Measurements from ENCODE around the gene MEGF10. TPM values are rescaled to one million over a fixed set of nuclear protein-coding genes. Genes with fewer than 3 reads are reported as not detected.

The MEGF10 gene
- total and polyA plus RNA-seq, 2 experiments from 2014 or later = not detected

GRCh38 chr5:127343866-127344265 is 53.3 kb downstream of the MEGF10 start:
- 81 to 87% methylated on average over 1 of the region's 1 CpG for WGBS, 2 experiments (ENCODE audit: low coverage in 1 of 2, low lambda C conversion rate in 2 of 2, missing lambda C conversion rate in 2 of 2)
- H3K27me3 ChIP-seq (replicated peaks; ENCODE audit: insufficient read depth) = peaks cover 14% of the 10 kb centered on the region; the same call in 1 of the 2 replicates
- H3K79me2 ChIP-seq (ENCODE audit: insufficient read depth) = no peaks in the 10 kb centered on the region
- no peak overlapping the region for H3K27ac ChIP-seq
- H3K4me3 ChIP-seq = no peak overlapping the region
- no peak overlapping the region for H2AFZ ChIP-seq
- in situ Hi-C loops (cut with MboI) = no loop called here
- no peaks in the 10 kb centered on the region for H4K20me1 ChIP-seq (ENCODE audit: insufficient read depth)
- H3K9ac ChIP-seq = no peak overlapping the region
- H3K36me3 ChIP-seq (ENCODE audit: low read depth) = no peaks in the 10 kb centered on the region
- DNase-seq = no peak
- H3K9me2 ChIP-seq (ENCODE audit: insufficient read depth) = no peaks in the 10 kb centered on the region
- TF ChIP-seq EZH2phosphoT487 (IDR thresholded peaks at IDR 0.05; ENCODE audit: insufficient read depth, low read depth) = no peak
- TF ChIP-seq EZH2 (IDR thresholded peaks at IDR 0.05; ENCODE audit: insufficient read depth, poor library complexity, severe bottlenecking) = no peak
- no peaks in the 10 kb centered on the region for H3K9me3 ChIP-seq (ENCODE audit: low read depth)
- no peaks in the 10 kb centered on the region for H3K4me1 ChIP-seq (ENCODE audit: insufficient read depth)
- no peaks in the 10 kb centered on the region for H3F3A ChIP-seq (ENCODE audit: insufficient read depth)
- no peak overlapping the region for H3K4me2 ChIP-seq (ENCODE audit: unreplicated experiment)

GRCh38 chr5:127344931-127345330 is 54.3 kb downstream of the MEGF10 start:
- no peak overlapping the region for H3K27ac ChIP-seq
- H2AFZ ChIP-seq = no peak overlapping the region
- H3K9ac ChIP-seq = no peak overlapping the region
- no peaks in the 10 kb centered on the region for H3K9me3 ChIP-seq (ENCODE audit: low read depth)
- H3K4me1 ChIP-seq (ENCODE audit: insufficient read depth) = no peaks in the 10 kb centered on the region
- 30 to 37% methylated on average over 3 of the region's 3 CpGs for WGBS, 2 experiments (ENCODE audit: low coverage in 1 of 2, low lambda C conversion rate in 2 of 2, missing lambda C conversion rate in 2 of 2)
- no peaks in the 10 kb centered on the region for H3F3A ChIP-seq (ENCODE audit: insufficient read depth)
- no peaks in the 10 kb centered on the region for H4K20me1 ChIP-seq (ENCODE audit: insufficient read depth)
- H3K9me2 ChIP-seq (ENCODE audit: insufficient read depth) = no peaks in the 10 kb centered on the region
- no peak overlapping the region for H3K4me2 ChIP-seq (ENCODE audit: unreplicated experiment)
- no peak for DNase-seq
- H3K4me3 ChIP-seq = no peak overlapping the region
- TF ChIP-seq EZH2 (IDR thresholded peaks at IDR 0.05; ENCODE audit: insufficient read depth, poor library complexity, severe bottlenecking) (no peak), EZH2phosphoT487 (IDR thresholded peaks at IDR 0.05; ENCODE audit: insufficient read depth, low read depth) (no peak)
- peaks cover 10% of the 10 kb centered on the region; the same call in 1 of the 2 replicates for H3K27me3 ChIP-seq (replicated peaks; ENCODE audit: insufficient read depth)
- no peaks in the 10 kb centered on the region for H3K36me3 ChIP-seq (ENCODE audit: low read depth)
- no peaks in the 10 kb centered on the region for H3K79me2 ChIP-seq (ENCODE audit: insufficient read depth)
- in situ Hi-C loops (cut with MboI) = no loop called here

DNA sequence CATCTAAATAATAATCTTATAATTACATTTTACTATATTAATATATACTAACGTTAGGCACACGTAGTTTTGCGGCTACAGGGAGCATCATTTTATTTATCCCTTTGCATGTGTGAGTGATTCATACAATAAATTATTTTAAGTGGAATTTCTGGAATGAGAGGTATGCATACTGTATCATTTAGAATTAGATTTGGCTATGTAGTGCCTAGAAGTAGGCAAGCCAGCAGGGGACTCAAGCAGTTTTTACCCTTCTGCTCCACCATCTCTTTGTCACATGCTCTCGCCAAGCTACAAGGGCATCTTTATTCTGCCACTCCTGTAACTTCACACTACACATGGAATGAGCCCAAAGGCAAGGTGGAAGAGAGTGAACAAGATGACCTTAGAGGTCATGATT is 60.8 kb downstream of the MEGF10 start:
- in situ Hi-C loops (cut with MboI) = no loop called here
- 83 to 87% methylated on average over 4 of the region's 4 CpGs for WGBS, 2 experiments (ENCODE audit: low coverage in 1 of 2, low lambda C conversion rate in 2 of 2, missing lambda C conversion rate in 2 of 2)
- Histone ChIP-seq H3K9me2 (ENCODE audit: insufficient read depth) (no peaks in the 10 kb centered on the region), H3K27ac (no peak overlapping the region), H4K20me1 (ENCODE audit: insufficient read depth) (no peaks in the 10 kb centered on the region), H3F3A (ENCODE audit: insufficient read depth) (no peaks in the 10 kb centered on the region), H3K36me3 (ENCODE audit: low read depth) (no peaks in the 10 kb centered on the region), H3K9me3 (ENCODE audit: low read depth) (no peaks in the 10 kb centered on the region), H3K9ac (no peak overlapping the region), H3K4me2 (ENCODE audit: unreplicated experiment) (no peak overlapping the region), H3K79me2 (ENCODE audit: insufficient read depth) (no peaks in the 10 kb centered on the region), H3K4me3 (no peak overlapping the region), H2AFZ (no peak overlapping the region), H3K27me3 (replicated peaks; ENCODE audit: insufficient read depth) (no peaks in the 10 kb centered on the region), H3K4me1 (ENCODE audit: insufficient read depth) (peaks cover 3% of the 10 kb centered on the region; the same call in 1 of the 2 replicates)
- TF ChIP-seq EZH2 (IDR thresholded peaks at IDR 0.05; ENCODE audit: insufficient read depth, poor library complexity, severe bottlenecking) (no peak), EZH2phosphoT487 (IDR thresholded peaks at IDR 0.05; ENCODE audit: insufficient read depth, low read depth) (no peak)
- no peak for DNase-seq

- Histone ChIP-seq H3K4me3 (no peak overlapping the region), H3K36me3 (ENCODE audit: low read depth) (no peaks in the 10 kb centered on the region), H3K9ac (no peak overlapping the region), H3K27ac (no peak overlapping the region), H4K20me1 (ENCODE audit: insufficient read depth) (no peaks in the 10 kb centered on the region), H3K9me3 (ENCODE audit: low read depth) (no peaks in the 10 kb centered on the region), H2AFZ (no peak overlapping the region), H3K27me3 (replicated peaks; ENCODE audit: insufficient read depth) (no peaks in the 10 kb centered on the region), H3K4me2 (ENCODE audit: unreplicated experiment) (no peak overlapping the region), H3K4me1 (ENCODE audit: insufficient read depth) (peaks cover 3% of the 10 kb centered on the region; the same call in 1 of the 2 replicates), H3F3A (ENCODE audit: insufficient read depth) (no peaks in the 10 kb centered on the region), H3K9me2 (ENCODE audit: insufficient read depth) (no peaks in the 10 kb centered on the region), H3K79me2 (ENCODE audit: insufficient read depth) (no peaks in the 10 kb centered on the region)
- TF ChIP-seq EZH2 (IDR thresholded peaks at IDR 0.05; ENCODE audit: insufficient read depth, poor library complexity, severe bottlenecking) (no peak), EZH2phosphoT487 (IDR thresholded peaks at IDR 0.05; ENCODE audit: insufficient read depth, low read depth) (no peak)
- DNase-seq = no peak
- WGBS, 2 experiments (ENCODE audit: low coverage in 1 of 2, low lambda C conversion rate in 2 of 2, missing lambda C conversion rate in 2 of 2) = 80 to 82% methylated on average over 2 of the region's 2 CpGs
- in situ Hi-C loops (cut with MboI) = no loop called here
Measured at GRCh38 chr5:127352068-127352467, 61.5 kb downstream of the MEGF10 start.

DNA sequence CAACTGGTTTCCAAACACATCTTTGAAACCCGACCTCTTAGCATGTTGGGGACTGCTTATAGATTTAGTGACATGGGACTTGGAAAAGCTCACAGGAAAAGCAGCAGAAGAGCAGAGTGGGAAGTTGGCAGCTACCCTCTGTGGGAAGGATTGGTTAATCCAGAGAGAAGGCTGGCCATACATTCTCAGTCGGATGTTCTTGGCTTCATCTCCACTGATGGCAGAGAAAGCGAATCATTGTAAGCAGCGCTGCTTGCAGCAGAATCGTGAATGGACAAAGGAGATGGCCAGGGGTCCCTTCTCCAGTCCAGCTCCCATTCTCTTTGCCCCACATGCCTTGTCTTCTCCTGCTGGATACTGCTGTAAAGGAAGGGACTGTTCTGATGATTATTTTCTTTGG is 62.7 kb downstream of the MEGF10 start:
- Histone ChIP-seq H3K36me3 (ENCODE audit: low read depth) (no peaks in the 10 kb centered on the region), H3K9me3 (ENCODE audit: low read depth) (no peaks in the 10 kb centered on the region), H3K9me2 (ENCODE audit: insufficient read depth) (no peaks in the 10 kb centered on the region), H3K4me3 (no peak overlapping the region), H3K79me2 (ENCODE audit: insufficient read depth) (no peaks in the 10 kb centered on the region), H3K4me1 (ENCODE audit: insufficient read depth) (peaks cover 11% of the 10 kb centered on the region), H3K27ac (no peak overlapping the region), H3K27me3 (replicated peaks; ENCODE audit: insufficient read depth) (no peaks in the 10 kb centered on the region), H2AFZ (no peak overlapping the region), H3F3A (ENCODE audit: insufficient read depth) (peaks cover 5% of the 10 kb centered on the region; the same call in 1 of the 2 replicates), H3K9ac (no peak overlapping the region), H4K20me1 (ENCODE audit: insufficient read depth) (no peaks in the 10 kb centered on the region), H3K4me2 (ENCODE audit: unreplicated experiment) (no peak overlapping the region)
- in situ Hi-C loops (cut with MboI) = no loop called here
- no peak for TF ChIP-seq EZH2 (IDR thresholded peaks at IDR 0.05; ENCODE audit: insufficient read depth, poor library complexity, severe bottlenecking)
- TF ChIP-seq EZH2phosphoT487 (IDR thresholded peaks at IDR 0.05; ENCODE audit: insufficient read depth, low read depth) = no peak
- WGBS, 2 experiments (ENCODE audit: low coverage in 1 of 2, low lambda C conversion rate in 2 of 2, missing lambda C conversion rate in 2 of 2) = 73 to 75% methylated on average over 5 of the region's 5 CpGs
- no peak for DNase-seq

Data from GM23248 (cell line).